K562 (cell line): Measurements from ENCODE around the gene SERPINA6. TPM values are rescaled to one million over a fixed set of nuclear protein-coding genes. Genes with fewer than 3 reads are reported as not detected.

Experiments used
- ATAC-seq: fragments of 200-7000 bp; cut with Tn5 transposase; 3 replicates; pipeline ENCODE4 v1.9.1; 2020; ENCODE audit warnings: moderate library complexity
- BruUV-seq: library from RNA; stranded (reverse); fragments of 400-500 nt; replicated peaks from 2 replicates; lab custom pipeline; 2021; lab: Mats Ljungman, UMichigan
- CTCF ChIA-PET: fragments of 300-600 bp; formaldehyde crosslinking; extraction: SDS; loops from one replicate; lab custom pipeline; 2021; ENCODE audit warnings: low intra/inter-chr PET ratio; lab: Yijun Ruan, JAX
- POLR2A ChIA-PET: fragments of 300-600, 350-650 bp; sonication (Branson Sonifier 250); formaldehyde crosslinking; extraction: SDS; loops from one replicate; lab custom pipeline; 2021; ENCODE audit warnings: antibody characterized with exemption, inconsistent platforms; lab: Yijun Ruan, JAX
- DNase-seq, 4 experiments: peaks; one replicate each; pipeline versions ENCODE4 v3.0.0 to v3.0.0-alpha.2; 2011 to 2018; ENCODE audit warnings: low spot score in 3 of 4, mixed read lengths in 3 of 4; ENCODE audit errors: extremely low read depth in 1 of 4
- FAIRE-seq: peaks from 2 replicates; lab custom pipeline; 2011; peaks lifted over from hg19 to GRCh38; lab: Jason Lieb, UNC
- H2AFZ ChIP-seq: 2 replicates; pipeline ENCODE4 v1.6.0; 2011; ENCODE audit warnings: low read depth, low read length, control low read depth, inconsistent platforms
- H3K27ac ChIP-seq: fragments of 200-600 bp; 3 replicates; pipeline ENCODE4 v1.8.0; 2011; ENCODE audit warnings: low read depth, mild to moderate bottlenecking, control low read depth, inconsistent platforms, low read length, moderate library complexity, mixed read lengths; ENCODE audit errors: extremely low read depth
- H3K27me3 ChIP-seq, 2 experiments: fragments of 300-600 bp in 1 of 2; 2 replicates in 1 of 2; 3 replicates in 1 of 2; pipeline versions ENCODE4 v1.6.0 to v1.8.0; 2011; ENCODE audit warnings: inconsistent platforms in 2 of 2, low read length in 2 of 2, mild to moderate bottlenecking in 1 of 2, mixed read lengths in 1 of 2, moderate library complexity in 1 of 2; ENCODE audit not compliant: control insufficient read depth in 2 of 2, insufficient read depth in 2 of 2
- H3K36me3 ChIP-seq: fragments of 300-600 bp; 3 replicates; pipeline ENCODE4 v1.8.0; 2011; ENCODE audit warnings: mild to moderate bottlenecking, low read length, inconsistent platforms; ENCODE audit not compliant: control insufficient read depth, insufficient read depth
- H3K4me1 ChIP-seq, 2 experiments: fragments of 200-600 bp in 1 of 2; replicated peaks in 1 of 2; 2 replicates in 1 of 2; 3 replicates in 1 of 2; pipeline versions ENCODE4 v1.5.1 to v1.8.0; 2011; ENCODE audit warnings: inconsistent platforms in 2 of 2, low read length in 2 of 2, mild to moderate bottlenecking in 1 of 2, mixed read lengths in 1 of 2, moderate library complexity in 1 of 2; ENCODE audit not compliant: control insufficient read depth in 2 of 2, insufficient read depth in 2 of 2
- H3K4me2 ChIP-seq: 2 replicates; pipeline ENCODE4 v1.6.1; 2011; ENCODE audit warnings: low read length, control low read depth, inconsistent platforms, mixed read lengths; ENCODE audit not compliant: insufficient read depth
- H3K4me3 ChIP-seq: fragments of 200-600 bp; sonication (generic), shearing (Covaris generic); 2 replicates; pipeline ENCODE4 v1.5.1; 2016; ENCODE audit warnings: control low read depth, inconsistent platforms
- H3K79me2 ChIP-seq: fragments of 200-600 bp; 3 replicates; pipeline ENCODE4 v1.8.0; 2011; ENCODE audit warnings: low read length, inconsistent platforms; ENCODE audit not compliant: control insufficient read depth, insufficient read depth
- H3K9ac ChIP-seq, 2 experiments: 2 replicates each; pipeline versions ENCODE4 v1.6.0 to v1.6.1; 2011; ENCODE audit warnings: low read depth in 2 of 2, low read length in 2 of 2, control low read depth in 1 of 2, inconsistent platforms in 1 of 2, mild to moderate bottlenecking in 1 of 2, mixed read lengths in 1 of 2; ENCODE audit not compliant: insufficient read depth in 1 of 2
- H3K9me1 ChIP-seq: one replicate; pipeline ENCODE4 v1.6.0; 2011; ENCODE audit warnings: inconsistent platforms, mild to moderate bottlenecking, low read length, moderate library complexity; ENCODE audit not compliant: control insufficient read depth, insufficient read depth
- H3K9me3 ChIP-seq: replicated peaks from 2 replicates; pipeline ENCODE4 v1.5.1; 2011; ENCODE audit warnings: low read depth, low read length, inconsistent platforms; ENCODE audit not compliant: control insufficient read depth, insufficient read depth
- H4K20me1 ChIP-seq: replicated peaks from 2 replicates; pipeline ENCODE4 v1.6.1; 2011; ENCODE audit warnings: low read length, inconsistent platforms, mixed read lengths; ENCODE audit not compliant: control insufficient read depth, insufficient read depth
- BMI1 ChIP-seq: fragments of 150-350 bp; IDR thresholded peaks from 2 replicates; pipeline ENCODE4 v1.6.1; 2014; ENCODE audit warnings: low read length
- CBFA2T3 ChIP-seq: fragments of 450-650 bp; IDR thresholded peaks from 2 replicates; pipeline ENCODE4 v1.6.1; 2017
- CEBPG ChIP-seq, 3 experiments: fragments of 200-800 bp in 1 of 3; sonication (Bioruptor generic) in 1 of 3; sonication (generic) in 1 of 3; formaldehyde crosslinking in 1 of 3; IDR thresholded peaks in 2 of 3; conservative IDR thresholded peaks in 1 of 3; 2 replicates each; pipeline versions ENCODE4 v1.6.1 to v1.8.0; 2016 to 2022; ENCODE audit warnings: missing compliant biosample characterization in 2 of 3, missing genetic modification characterization in 2 of 3, mild to moderate bottlenecking in 1 of 3, missing genetic modification reagents in 1 of 3
- HNRNPUL1 ChIP-seq: fragments of 200-400 bp; formaldehyde crosslinking; IDR thresholded peaks from 2 replicates; pipeline ENCODE4 v1.6.1; 2017; ENCODE audit warnings: low read length
- IRF9 ChIP-seq: fragments of 450-650 bp; IDR thresholded peaks from 2 replicates; pipeline ENCODE4 v1.6.1; 2016; ENCODE audit warnings: missing biosample characterization, missing genetic modification characterization
- KAT8 ChIP-seq: fragments of 450-650 bp; IDR thresholded peaks from 2 replicates; pipeline ENCODE4 v1.6.1; 2016; ENCODE audit warnings: low read depth, mild to moderate bottlenecking
- MBD2 ChIP-seq: sonication (generic); IDR thresholded peaks from 2 replicates; pipeline ENCODE4 v1.6.1; 2016; ENCODE audit warnings: low read depth, borderline replicate concordance
- PCBP1 ChIP-seq: fragments of 200-400 bp; formaldehyde crosslinking; IDR thresholded peaks from 2 replicates; pipeline ENCODE4 v1.6.1; 2018; ENCODE audit warnings: mild to moderate bottlenecking, low read depth, low read length; ENCODE audit not compliant: poor library complexity, severe bottlenecking
- PCBP2 ChIP-seq: fragments of 200-400 bp; formaldehyde crosslinking; IDR thresholded peaks from 2 replicates; pipeline ENCODE4 v1.6.1; 2018; ENCODE audit warnings: low read length, low read depth, mild to moderate bottlenecking, moderate library complexity; ENCODE audit not compliant: poor library complexity, severe bottlenecking
- PRDM10 ChIP-seq: fragments of 450-650 bp; IDR thresholded peaks from 2 replicates; pipeline ENCODE4 v1.6.1; 2018; ENCODE audit not compliant: partially characterized antibody
- RFX5 ChIP-seq: IDR thresholded peaks from 2 replicates; pipeline ENCODE4 v1.6.1; 2011; ENCODE audit warnings: low read depth, mild to moderate bottlenecking, improper control_type of control experiment, low read length
- SMC3 ChIP-seq: conservative IDR thresholded peaks from 2 replicates; pipeline ENCODE4 v1.6.1; 2011; ENCODE audit warnings: low read depth, low read length, improper control_type of control experiment; ENCODE audit not compliant: insufficient read depth
- SUPT5H ChIP-seq: fragments of 450-650 bp; IDR thresholded peaks from 2 replicates; pipeline ENCODE4 v1.6.1; 2016
- ZBTB43 ChIP-seq: sonication (generic); formaldehyde crosslinking; IDR thresholded peaks from 2 replicates; pipeline ENCODE4 v1.8.0; 2023; ENCODE audit warnings: mild to moderate bottlenecking, missing genetic modification reagents
- ZFP1 ChIP-seq: fragments of 450-650 bp; formaldehyde crosslinking; IDR thresholded peaks from 2 replicates; pipeline ENCODE4 v1.4.0; 2020; ENCODE audit warnings: mild to moderate bottlenecking, mixed read lengths
- ZNF239 ChIP-seq: fragments of 250-450 bp; sonication (Bioruptor Pico); IDR thresholded peaks from 2 replicates; pipeline ENCODE4 v1.4.0; 2020; ENCODE audit warnings: mild to moderate bottlenecking
- WGBS: fragments of 100-300 bp; shearing (Covaris generic); methylation state at CpG from one replicate; pipeline ENCODE4 v1.1.6; 2016; ENCODE audit warnings: low coverage, mixed read lengths; ENCODE audit not compliant: insufficient coverage; ENCODE audit errors: missing lambda C conversion rate; 5-methylcytosine and 5-hydroxymethylcytosine counted together
- in situ Hi-C: fragments of 300-500 bp; cut with MboI; formaldehyde crosslinking; loops from 4 replicates; pipeline ENCODE4 v1.15.0; 2018; ENCODE audit warnings: inconsistent platforms, mixed read lengths
- intact Hi-C: fragments of 100-400 bp; cut with micrococcal nuclease; formaldehyde crosslinking; loops from 2 replicates; pipeline ENCODE4 v1.14.2; 2022
- polyA plus RNA-seq, 8 experiments: library from polyadenylated mRNA; depleted of rRNA in 4 of 8; stranded (reverse) in 5 of 8; unstranded in 3 of 8; fragments of >200 nt; fragmentation: Nextera tagmentation in 2 of 8; fragmentation: Illumina TruSeq in 1 of 8; extraction: Ambion mirVana in 2 of 8; extraction: Trizol in 1 of 8; gene quantifications; 2 replicates each; pipeline versions ENCODE4 v1.2.1 to v1.2.3, GENCODE V29; 2011 to 2014; ENCODE audit warnings: inconsistent platforms in 1 of 8, missing spikeins in 1 of 8
- total RNA-seq, 7 experiments: library from RNA; depleted of rRNA in 6 of 7; stranded (reverse); fragments of >200 nt in 6 of 7; fragmentation: Illumina TruSeq in 2 of 7; extraction: Trizol in 2 of 7; gene quantifications; 2 replicates each; pipeline versions ENCODE4 v1.2.1 to v1.2.3, GENCODE V29; 2011 to 2021; ENCODE audit warnings: low replicate concordance in 1 of 7

The SERPINA6 gene
- total and polyA plus RNA-seq, 9 of the 15 experiments (the other 6 are each of a cell fraction or from before 2014, with no cell fraction given), result not detected

- no peak overlapping the region for H3K9ac ChIP-seq
- H3K9me3 ChIP-seq, result no peaks in the 10 kb centered on the region
- no peaks in the 10 kb centered on the region for H3K4me1 ChIP-seq
- H3K79me2 ChIP-seq, result no peaks in the 10 kb centered on the region
- FAIRE-seq (no peak), ATAC-seq (no peak), DNase-seq (no peak)
- no peaks in the 10 kb centered on the region; a peak in 1 of 5 replicates for H3K27me3 ChIP-seq
- ChIA-PET CTCF (no interaction called here), POLR2A (no interaction called here)
- H3K9me1 ChIP-seq, result no peaks in the 10 kb centered on the region
- 2% methylated on average over 10 of the region's 12 CpGs for WGBS
- BruUV-seq, result no TSS peak
- no peak overlapping the region for H3K4me3 ChIP-seq
- no peak overlapping the region for H2AFZ ChIP-seq
- H3K4me2 ChIP-seq, result no peak overlapping the region
- in situ Hi-C loops (no loop called here), intact Hi-C loops (no loop called here)
- H3K27ac ChIP-seq, result no peak overlapping the region
- H4K20me1 ChIP-seq, result no peaks in the 10 kb centered on the region
- H3K36me3 ChIP-seq, result no peaks in the 10 kb centered on the region
- TF ChIP-seq SUPT5H (no peak), ZNF239 (CRISPR knock-in tag) (no peak), KAT8 (no peak), PCBP2 (no peak), MBD2 (no peak), SMC3 (no peak), PCBP1 (no peak), BMI1 (no peak), ZFP1 (CRISPR knock-in tag) (no peak), RFX5 (no peak), IRF9 (no peak), PRDM10 (no peak), CEBPG (CRISPR knock-in tag; IDR thresholded peaks at IDR 0.05) (no peak), CEBPG (tag; conservative IDR thresholded peaks at IDR 0.05 in 1 of 2, IDR thresholded peaks at IDR 0.05 in 1 of 2) (no peak), ZBTB43 (CRISPR knock-in tag) (no peak), HNRNPUL1 (no peak), CBFA2T3 (no peak)
Measured at GRCh38 chr14:94306047-94306978, 16.8 kb downstream of the SERPINA6 start.
